ENCODE results near the gene IKBKG.
A peak's percentile ranks its signal among the peaks of the same experiment; 100 is the strongest.
"Not testable (repeated sequence)": the region's sequence is repeated elsewhere in the genome, so short reads cannot be mapped to it uniquely, and the experiment has no call there.

The IKBKG gene, protein sequence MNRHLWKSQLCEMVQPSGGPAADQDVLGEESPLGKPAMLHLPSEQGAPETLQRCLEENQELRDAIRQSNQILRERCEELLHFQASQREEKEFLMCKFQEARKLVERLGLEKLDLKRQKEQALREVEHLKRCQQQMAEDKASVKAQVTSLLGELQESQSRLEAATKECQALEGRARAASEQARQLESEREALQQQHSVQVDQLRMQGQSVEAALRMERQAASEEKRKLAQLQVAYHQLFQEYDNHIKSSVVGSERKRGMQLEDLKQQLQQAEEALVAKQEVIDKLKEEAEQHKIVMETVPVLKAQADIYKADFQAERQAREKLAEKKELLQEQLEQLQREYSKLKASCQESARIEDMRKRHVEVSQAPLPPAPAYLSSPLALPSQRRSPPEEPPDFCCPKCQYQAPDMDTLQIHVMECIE

DNA sequence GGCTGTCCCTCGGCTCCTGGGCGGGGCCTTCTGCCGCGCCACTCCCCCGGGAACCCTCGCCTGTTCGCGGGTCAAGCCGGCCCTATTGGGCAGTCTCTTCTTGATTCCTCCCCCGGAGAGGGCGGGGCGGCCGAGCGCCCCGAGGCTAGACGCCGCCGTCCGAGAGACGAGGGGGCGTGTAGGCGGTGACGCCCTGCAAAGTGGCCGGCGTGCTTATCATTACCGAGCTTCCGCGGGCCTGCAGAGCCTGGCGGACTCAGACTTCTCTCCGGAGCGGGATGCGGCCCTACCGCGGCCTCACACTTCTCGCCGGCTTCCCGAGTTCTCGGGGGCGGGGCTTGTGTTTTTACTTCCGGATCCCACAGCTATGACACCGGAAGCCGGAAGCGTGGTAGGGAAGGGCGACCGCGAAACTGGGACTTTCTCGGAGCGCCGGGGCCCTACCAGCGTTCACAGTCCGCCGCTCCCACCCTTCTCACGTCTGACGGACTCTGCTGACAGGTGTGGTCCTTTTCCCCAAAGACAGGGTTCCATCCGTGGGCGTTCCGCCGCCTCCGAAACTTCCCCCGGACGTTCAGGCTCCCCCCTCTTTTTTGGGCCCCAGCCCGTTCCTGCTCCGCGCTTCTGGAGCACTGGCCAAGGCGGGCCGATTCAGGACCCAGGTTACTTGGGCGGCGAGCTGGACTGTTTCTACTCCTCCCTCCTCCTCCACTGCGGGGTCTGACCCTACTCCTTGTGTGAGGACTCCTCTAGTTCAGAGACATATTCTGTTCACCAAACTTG, at the start of gene IKBKG:
Gene IKBKG, plus strand, starts transcription at position 376 of the 783 bp plus-strand sequence. CDS start 4,383 bp downstream, outside the sequence.
- H3K27ac ChIP-seq = peak within 1 kb of the TSS; percentile 77
- TF ChIP-seq CTCF (conservative IDR thresholded peaks at IDR 0.05) = no peak

DNA sequence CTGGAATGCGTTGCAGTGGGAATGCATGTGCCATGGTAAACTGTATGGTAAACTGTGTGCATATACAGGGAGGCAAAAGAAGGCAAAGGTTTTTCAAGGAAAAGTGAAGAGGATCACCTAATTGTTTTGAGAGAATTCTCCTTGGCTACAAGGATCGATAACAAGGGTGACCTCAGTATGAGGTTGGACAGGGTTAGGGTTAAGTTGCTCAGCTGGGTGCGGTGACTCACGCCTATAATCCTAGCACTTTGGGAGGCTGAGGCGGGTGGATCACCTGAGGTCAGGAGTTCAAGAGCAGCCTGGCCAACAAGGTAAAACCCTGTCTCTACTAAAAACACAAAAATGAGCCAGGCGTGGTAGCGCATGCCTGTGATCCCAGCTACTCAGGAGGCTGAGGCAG, 46.0 kb upstream of the IKBKG start:
- H3K27ac ChIP-seq = not testable (repeated sequence)

GRCh38 chrX:154502098-154502497, 45.3 kb upstream of the IKBKG start:
- TF ChIP-seq CTCF (conservative IDR thresholded peaks at IDR 0.05) = no peak
- H3K27ac ChIP-seq = no peak overlapping the region

DNA sequence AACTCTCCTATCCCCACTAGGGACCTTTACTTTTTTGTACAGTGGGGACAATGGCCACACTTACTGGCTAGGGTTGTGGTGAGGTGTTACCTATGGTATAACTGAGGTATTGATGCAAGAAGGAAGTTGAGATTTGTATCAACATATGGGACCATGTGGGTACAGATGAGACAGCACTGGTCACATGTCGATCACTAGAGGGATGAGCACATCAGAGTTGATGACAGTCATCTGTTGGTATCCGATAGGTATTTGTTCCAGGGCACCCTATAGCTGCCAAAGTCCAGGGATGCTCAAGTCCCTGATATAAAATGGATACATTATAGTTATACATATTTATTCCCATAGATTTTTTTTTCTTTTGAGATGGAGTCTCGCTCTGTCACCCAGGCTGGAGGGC, 44.4 kb upstream of the IKBKG start:
- no peak for TF ChIP-seq CTCF (conservative IDR thresholded peaks at IDR 0.05)
- no peak overlapping the region for H3K27ac ChIP-seq

GRCh38 chrX:154505734-154506133, 41.7 kb upstream of the IKBKG start:
- H3K27ac ChIP-seq = no peak overlapping the region
- TF ChIP-seq CTCF (conservative IDR thresholded peaks at IDR 0.05) = no peak

DNA sequence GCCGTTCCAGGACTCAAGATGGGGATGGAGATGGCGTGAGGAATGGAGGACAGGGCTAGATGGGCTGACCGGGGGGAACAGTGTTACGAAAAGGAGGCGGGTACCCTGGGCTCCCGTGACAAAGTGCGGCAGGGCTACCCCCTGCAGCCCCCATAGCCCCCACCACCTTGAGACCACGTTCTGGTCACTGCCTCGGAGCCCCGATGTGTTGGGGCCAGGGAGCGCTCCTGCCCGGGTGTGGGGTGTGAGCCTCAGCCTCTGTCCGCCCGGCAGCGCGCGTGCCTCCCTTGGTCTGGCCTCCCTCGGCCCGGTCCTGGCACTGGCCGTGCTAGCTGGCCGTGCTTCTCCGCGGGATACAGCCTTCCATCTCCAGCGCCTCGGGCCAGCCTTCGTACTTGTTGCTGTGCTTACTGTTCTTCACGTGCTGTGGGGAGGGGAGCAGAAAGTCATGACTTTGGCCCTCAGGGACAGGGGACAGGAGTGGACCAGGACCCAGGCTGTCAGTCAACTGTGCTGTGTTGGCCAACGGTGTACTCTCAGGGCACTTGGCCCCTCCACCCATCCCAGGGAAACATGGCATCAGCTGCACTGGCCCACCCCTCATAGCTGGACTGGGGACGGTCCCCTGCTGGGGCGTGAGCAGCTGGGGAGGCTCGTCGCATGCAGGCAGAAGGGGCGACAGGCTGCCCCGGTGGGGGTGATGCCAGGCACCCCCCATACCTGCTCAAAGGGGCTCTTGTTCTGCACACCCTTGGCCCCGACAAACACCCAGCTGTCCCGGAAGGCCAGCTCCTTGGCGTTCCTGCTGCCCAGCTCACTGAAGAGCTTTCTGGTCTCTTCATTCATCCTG, 40.7 kb upstream of the IKBKG start:
- TF ChIP-seq CTCF (conservative IDR thresholded peaks at IDR 0.05) = no peak
- H3K27ac ChIP-seq = no peak overlapping the region

DNA sequence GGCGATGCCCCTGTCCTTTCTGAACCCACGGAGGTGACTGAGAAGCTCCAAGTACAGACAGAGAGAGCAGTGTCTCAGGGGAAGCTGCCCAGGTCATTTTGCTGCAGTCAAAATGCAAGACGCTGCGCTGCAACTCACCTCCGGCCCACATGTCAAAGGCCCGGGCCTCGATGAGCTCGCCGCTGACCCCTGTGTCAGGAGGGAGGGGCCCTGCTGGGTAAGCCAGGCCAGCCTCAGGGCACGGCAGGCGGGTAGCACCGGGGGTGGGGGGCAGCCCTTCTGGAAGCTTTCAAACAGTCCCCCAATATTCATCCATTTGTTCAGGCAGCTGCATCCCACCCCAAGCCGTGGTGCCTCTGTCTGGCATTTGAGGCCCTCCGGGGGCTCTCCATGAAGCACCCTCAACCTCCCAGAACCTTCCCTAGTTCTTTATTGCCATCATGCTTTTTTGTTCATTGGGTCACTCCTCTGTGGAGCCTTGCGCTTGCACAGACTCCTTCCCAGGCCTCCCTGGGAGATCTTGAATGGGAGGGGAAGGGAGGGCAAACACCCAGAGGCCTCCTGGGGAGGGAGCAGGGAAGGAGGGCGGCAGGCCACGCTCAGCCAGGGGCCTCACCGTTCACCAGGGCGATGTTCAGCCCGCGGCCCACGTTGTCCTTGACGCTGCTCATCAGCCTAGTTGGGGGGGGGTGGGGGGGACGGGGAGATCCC, 39.6 kb upstream of the IKBKG start:
- no peak overlapping the region for H3K27ac ChIP-seq
- no peak for TF ChIP-seq CTCF (conservative IDR thresholded peaks at IDR 0.05)
